Transverse colon (tissue), 4 donors: ENCODE data around the gene TNFSF10. TPM values are rescaled to one million over a fixed set of nuclear protein-coding genes. Genes with fewer than 3 reads are reported as not detected.

Experiments
- DNase-seq: peaks from one replicate; pipeline ENCODE4 v3.0.0-alpha.2; 2019
- H3K27ac ChIP-seq, 4 donors: fragments of 200-600 bp; sonication (generic); 2 replicates each; pipeline ENCODE4 v1.5.1; 2016 to 2018; ENCODE audit warnings: inconsistent platforms in 4 of 4
- H3K27me3 ChIP-seq: fragments of 200-600 bp; sonication (generic); 2 replicates; pipeline ENCODE4 v1.5.1; 2017; ENCODE audit warnings: inconsistent platforms
- H3K36me3 ChIP-seq, 4 donors: fragments of 200-600 bp; sonication (generic); 2 replicates each; pipeline ENCODE4 v1.5.1; 2017 to 2019; ENCODE audit warnings: inconsistent platforms in 4 of 4
- H3K4me1 ChIP-seq, 4 donors: fragments of 200-600 bp; sonication (generic); 2 replicates each; pipeline ENCODE4 v1.5.1; 2017 to 2020; ENCODE audit warnings: inconsistent platforms in 4 of 4
- H3K4me3 ChIP-seq, 4 donors: fragments of 200-600 bp; sonication (generic); 1 replicate in 1 of 4; 2 replicates in 3 of 4; pipeline versions ENCODE4 v1.5.1 to v1.6.1; 2017 to 2019; ENCODE audit warnings: inconsistent platforms in 4 of 4
- H3K9me3 ChIP-seq, 2 donors: fragments of 200-600 bp; sonication (generic); 2 replicates each; pipeline ENCODE4 v1.5.1; 2017 to 2019; ENCODE audit warnings: inconsistent platforms in 2 of 2
- EP300 ChIP-seq: sonication (generic); formaldehyde crosslinking; IDR thresholded peaks from one replicate; pipeline ENCODE4 v1.6.1; 2017; ENCODE audit warnings: antibody characterized with exemption, low read depth
- POLR2A ChIP-seq: fragments of 450-650 bp; IDR thresholded peaks from one replicate; pipeline ENCODE4 v1.6.1; 2016; ENCODE audit warnings: antibody characterized with exemption, mild to moderate bottlenecking, moderate library complexity
- POLR2AphosphoS5 ChIP-seq, 3 donors: sonication (generic); formaldehyde crosslinking; IDR thresholded peaks; one replicate each; pipeline ENCODE4 v1.6.1; 2016; ENCODE audit warnings: antibody characterized with exemption in 3 of 3
- WGBS, 2 donors: methylation state at CpG; one replicate each; pipeline ENCODE4 v1.1.5; 2018; ENCODE audit warnings: low coverage in 1 of 2; 5-methylcytosine and 5-hydroxymethylcytosine counted together
- in situ Hi-C, 4 donors: fragments of 200-750 bp; cut with MboI; loops; one replicate each; pipeline versions ENCODE4 v1.15.0 to v1.15.1; 2017; ENCODE audit warnings: low sequenced_read_pairs in 3 of 4, low pct_ligation_motif_present in 1 of 4, low pct_unique_long_range_greater_than_20kb in 1 of 4
- intact Hi-C: fragments of 100-400 bp; cut with DNase I; formaldehyde crosslinking; loops from one replicate; pipeline ENCODE4 v1.15.1; 2023; ENCODE audit warnings: low total_unique reads
- total RNA-seq, 4 donors: library from RNA; depleted of rRNA; stranded (reverse); fragments of >200 nt; gene quantifications; one replicate each; pipeline ENCODE4 v1.1.0, GENCODE V29; 2016
- TF ChIP-seq, protein P1 (sequence below), 5 experiments: fragments of 200-600 bp in 3 of 5; fragments of 450-650 bp in 2 of 5; sonication (generic) in 3 of 5; IDR thresholded peaks; 1 replicate in 2 of 5; 2 replicates in 3 of 5; pipeline ENCODE4 v1.5.1; 2016 to 2017; ENCODE audit warnings: antibody characterized with exemption in 5 of 5, inconsistent platforms in 3 of 5, mild to moderate bottlenecking in 2 of 5, moderate library complexity in 1 of 5

Gene TNFSF10
- total RNA-seq, 4 donors from 2014 or later, result 73.8 to 150 (median 125) TPM

DNA sequence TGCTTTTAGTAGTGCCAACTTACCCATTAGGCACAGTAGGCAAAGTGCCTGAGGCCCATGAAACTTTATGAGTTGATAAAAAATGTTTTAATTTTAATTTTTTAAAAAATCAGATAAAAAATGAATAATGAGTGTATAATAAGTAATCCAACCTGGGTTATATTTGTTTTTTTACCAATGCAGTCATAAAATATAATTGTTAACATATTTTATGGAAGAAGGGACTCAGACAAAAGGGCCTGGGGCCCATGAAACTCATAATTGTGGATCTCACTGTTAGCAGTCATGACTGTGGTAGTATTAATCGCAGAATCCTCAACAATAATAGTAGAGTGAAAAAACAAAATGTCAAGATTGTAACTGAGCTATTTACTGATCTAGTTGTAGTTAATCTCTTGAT lies 16.8 kb upstream of the TNFSF10 start:
- H3K4me3 ChIP-seq, result no peak overlapping the region
- in situ Hi-C loops, result no loop called here
- TF ChIP-seq EP300, result no peak
- TF ChIP-seq, protein P1, sequence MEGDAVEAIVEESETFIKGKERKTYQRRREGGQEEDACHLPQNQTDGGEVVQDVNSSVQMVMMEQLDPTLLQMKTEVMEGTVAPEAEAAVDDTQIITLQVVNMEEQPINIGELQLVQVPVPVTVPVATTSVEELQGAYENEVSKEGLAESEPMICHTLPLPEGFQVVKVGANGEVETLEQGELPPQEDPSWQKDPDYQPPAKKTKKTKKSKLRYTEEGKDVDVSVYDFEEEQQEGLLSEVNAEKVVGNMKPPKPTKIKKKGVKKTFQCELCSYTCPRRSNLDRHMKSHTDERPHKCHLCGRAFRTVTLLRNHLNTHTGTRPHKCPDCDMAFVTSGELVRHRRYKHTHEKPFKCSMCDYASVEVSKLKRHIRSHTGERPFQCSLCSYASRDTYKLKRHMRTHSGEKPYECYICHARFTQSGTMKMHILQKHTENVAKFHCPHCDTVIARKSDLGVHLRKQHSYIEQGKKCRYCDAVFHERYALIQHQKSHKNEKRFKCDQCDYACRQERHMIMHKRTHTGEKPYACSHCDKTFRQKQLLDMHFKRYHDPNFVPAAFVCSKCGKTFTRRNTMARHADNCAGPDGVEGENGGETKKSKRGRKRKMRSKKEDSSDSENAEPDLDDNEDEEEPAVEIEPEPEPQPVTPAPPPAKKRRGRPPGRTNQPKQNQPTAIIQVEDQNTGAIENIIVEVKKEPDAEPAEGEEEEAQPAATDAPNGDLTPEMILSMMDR (IDR thresholded peaks at IDR 0.05), result no peak
- no peak for TF ChIP-seq POLR2AphosphoS5 (IDR thresholded peaks at IDR 0.05)
- TF ChIP-seq POLR2A, result no peak
- H3K9me3 ChIP-seq, result no peaks in the 10 kb centered on the region
- no peaks in the 10 kb centered on the region for H3K27me3 ChIP-seq
- peaks cover 5 to 57% (median 29%) of the 10 kb centered on the region in 4 donors for H3K4me1 ChIP-seq
- 92 to 96% methylated on average over 1 of the region's 1 CpG for WGBS, 2 donors
- no peak overlapping the region for H3K27ac ChIP-seq
- H3K36me3 ChIP-seq, result no peaks in the 10 kb centered on the region
- intact Hi-C loops, result no loop called here
- DNase-seq, result no peak

DNA sequence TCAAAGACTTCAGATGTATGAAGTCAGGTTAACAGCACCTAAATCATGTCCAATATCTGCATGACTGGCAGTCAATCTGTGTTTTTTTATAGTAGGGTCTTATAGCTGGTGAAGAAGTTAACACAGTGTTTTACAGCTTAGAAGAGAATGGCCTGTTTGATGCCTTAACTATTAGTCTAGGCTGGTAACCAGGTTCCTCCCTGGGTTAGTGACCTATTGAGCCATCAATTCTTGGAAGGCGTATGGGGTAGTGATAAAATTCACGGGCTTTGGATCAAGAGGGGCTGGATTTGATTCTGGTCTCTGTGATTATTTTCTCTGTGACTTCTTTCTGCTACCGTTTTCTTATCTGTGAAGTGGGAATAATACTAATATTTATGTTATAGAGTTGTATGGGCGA lies 16.0 kb upstream of the TNFSF10 start:
- 93% methylated on average over 4 of the region's 4 CpGs for WGBS, 2 donors
- in situ Hi-C loops, result no loop called here

DNA sequence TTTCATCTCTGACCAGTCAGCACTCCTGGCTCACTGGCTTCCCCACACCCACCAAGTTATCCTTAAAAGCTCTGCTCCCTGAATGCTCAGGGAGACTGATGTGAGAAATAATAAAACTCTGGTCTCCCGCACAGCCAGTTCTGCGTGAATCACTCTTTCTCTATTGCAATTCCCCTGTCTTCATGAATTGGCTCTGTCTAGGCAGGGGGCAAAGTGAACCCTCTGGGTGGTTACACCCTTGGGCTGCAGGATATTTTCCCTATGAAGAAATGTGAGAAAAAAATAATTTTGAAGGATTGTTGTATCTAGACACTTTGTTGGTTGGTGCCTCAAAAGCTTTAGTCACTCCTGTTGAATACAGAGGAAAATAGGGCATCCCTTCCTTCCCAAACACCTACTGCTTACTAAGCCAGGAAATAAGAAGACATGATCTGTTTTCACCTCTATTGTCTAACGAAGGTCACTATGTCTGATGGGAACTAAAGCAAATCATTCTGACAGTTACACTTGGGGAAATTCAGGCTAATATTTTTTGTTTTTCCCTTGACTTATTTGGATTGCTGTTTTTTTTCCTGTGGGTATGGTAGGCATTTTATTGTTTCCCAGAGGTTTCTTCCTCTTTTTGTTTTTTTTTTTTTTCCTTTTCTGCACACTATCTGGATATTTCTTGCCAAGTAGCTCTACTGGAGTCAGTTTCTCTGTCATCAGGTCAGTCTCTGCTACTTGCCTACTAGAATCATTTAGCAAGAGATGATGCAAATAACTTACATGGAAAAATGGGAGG lies 15.3 kb upstream of the TNFSF10 start:
- no peak overlapping the region for H3K4me3 ChIP-seq
- TF ChIP-seq EP300 (no peak), POLR2A (no peak), POLR2AphosphoS5 (IDR thresholded peaks at IDR 0.05) (no peak)
- TF ChIP-seq, protein P1 (IDR thresholded peaks at IDR 0.05), result no peak
- no peak for DNase-seq
- intact Hi-C loops (no loop called here), in situ Hi-C loops (no loop called here)
- no peaks in the 10 kb centered on the region for H3K9me3 ChIP-seq
- no peaks in the 10 kb centered on the region for H3K36me3 ChIP-seq
- H3K4me1 ChIP-seq, result peaks cover 5 to 46% (median 23%) of the 10 kb centered on the region in 4 donors
- peak overlapping the region in 3 of 4 donors; percentile 66 to 73 (median 71) for H3K27ac ChIP-seq
- 86 to 93% methylated on average over 2 to 3 of the region's 3 CpGs for WGBS, 2 donors
- no peaks in the 10 kb centered on the region for H3K27me3 ChIP-seq

More for the DNA sequence above, 16.0 kb upstream of the TNFSF10 start:
- no peak for TF ChIP-seq EP300
- H3K27ac ChIP-seq, result no peak overlapping the region
- H3K9me3 ChIP-seq, result no peaks in the 10 kb centered on the region
- intact Hi-C loops, result no loop called here
- no peaks in the 10 kb centered on the region for H3K27me3 ChIP-seq
- no peak for DNase-seq
- H3K4me1 ChIP-seq, result peaks cover 5 to 54% (median 26%) of the 10 kb centered on the region in 4 donors
- H3K4me3 ChIP-seq, result no peak overlapping the region
- no peaks in the 10 kb centered on the region for H3K36me3 ChIP-seq

DNA sequence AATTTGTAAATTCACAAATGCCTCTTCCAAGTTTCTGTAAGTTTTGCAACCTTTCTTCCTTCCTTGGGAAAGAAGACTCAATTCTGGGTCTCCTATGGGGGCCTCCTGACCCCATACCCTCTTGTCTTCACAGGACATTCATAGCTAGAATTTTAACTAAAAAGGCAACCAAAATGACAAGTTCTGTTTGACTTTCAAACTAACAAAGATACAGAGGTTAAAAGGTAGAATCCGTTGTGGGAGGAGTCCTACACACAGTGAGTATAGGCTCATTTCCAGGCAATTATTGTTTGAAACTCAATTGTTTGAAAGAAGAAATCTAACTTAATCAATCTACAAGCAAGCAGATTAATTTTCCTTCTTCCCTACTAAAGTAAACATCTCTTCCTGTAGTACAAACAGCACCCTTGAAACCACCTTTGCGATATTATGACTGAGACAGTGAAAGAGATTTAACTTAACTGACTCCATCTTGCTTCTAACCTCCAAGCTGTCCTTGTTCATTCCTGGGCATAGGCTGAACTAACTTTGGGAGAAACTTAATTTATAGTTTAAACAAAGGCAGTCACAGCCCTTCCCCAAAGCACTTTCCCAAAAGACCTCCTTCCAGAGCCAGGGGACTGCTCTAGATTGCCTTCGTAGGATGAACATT lies 14.4 kb upstream of the TNFSF10 start:
- no peak for DNase-seq
- in situ Hi-C loops (no loop called here), intact Hi-C loops (no loop called here)
- H3K4me3 ChIP-seq, result no peak overlapping the region
- H3K9me3 ChIP-seq, result no peaks in the 10 kb centered on the region
- peak overlapping the region; percentile 66 to 73 (median 72) for H3K27ac ChIP-seq
- no peaks in the 10 kb centered on the region for H3K27me3 ChIP-seq
- TF ChIP-seq, protein P1 (IDR thresholded peaks at IDR 0.05), result no peak
- no peak for TF ChIP-seq EP300
- TF ChIP-seq POLR2A, result no peak
- no peak for TF ChIP-seq POLR2AphosphoS5 (IDR thresholded peaks at IDR 0.05)
- 52 to 58% methylated on average over 3 of the region's 3 CpGs for WGBS, 2 donors
- H3K36me3 ChIP-seq, result no peaks in the 10 kb centered on the region
- peaks cover 5 to 37% (median 19%) of the 10 kb centered on the region in 4 donors for H3K4me1 ChIP-seq
